Dermis microvascular lymphatic vessel endothelial cell (primary cell): ENCODE data around the gene NATD1. TPM values are rescaled to one million over a fixed set of nuclear protein-coding genes. Genes with fewer than 3 reads are reported as not detected.
"Not testable (repeated sequence)": the region's sequence is repeated elsewhere in the genome, so short reads cannot be mapped to it uniquely, and the experiment has no call there.

ENCODE experiments used
- DNase-seq, 2 donors: peaks; one replicate each; pipeline versions ENCODE4 v3.0.0 to v3.0.0-alpha.2; 2010; ENCODE audit warnings: low read depth in 2 of 2
- total RNA-seq: library from RNA; depleted of rRNA; stranded (reverse); fragments of >200 nt; gene quantifications from 2 replicates; pipeline ENCODE4 v1.2.1, GENCODE V29; 2014

The NATD1 gene
- total RNA-seq, 1 donor from 2014 or later, result 1.9 TPM

DNA sequence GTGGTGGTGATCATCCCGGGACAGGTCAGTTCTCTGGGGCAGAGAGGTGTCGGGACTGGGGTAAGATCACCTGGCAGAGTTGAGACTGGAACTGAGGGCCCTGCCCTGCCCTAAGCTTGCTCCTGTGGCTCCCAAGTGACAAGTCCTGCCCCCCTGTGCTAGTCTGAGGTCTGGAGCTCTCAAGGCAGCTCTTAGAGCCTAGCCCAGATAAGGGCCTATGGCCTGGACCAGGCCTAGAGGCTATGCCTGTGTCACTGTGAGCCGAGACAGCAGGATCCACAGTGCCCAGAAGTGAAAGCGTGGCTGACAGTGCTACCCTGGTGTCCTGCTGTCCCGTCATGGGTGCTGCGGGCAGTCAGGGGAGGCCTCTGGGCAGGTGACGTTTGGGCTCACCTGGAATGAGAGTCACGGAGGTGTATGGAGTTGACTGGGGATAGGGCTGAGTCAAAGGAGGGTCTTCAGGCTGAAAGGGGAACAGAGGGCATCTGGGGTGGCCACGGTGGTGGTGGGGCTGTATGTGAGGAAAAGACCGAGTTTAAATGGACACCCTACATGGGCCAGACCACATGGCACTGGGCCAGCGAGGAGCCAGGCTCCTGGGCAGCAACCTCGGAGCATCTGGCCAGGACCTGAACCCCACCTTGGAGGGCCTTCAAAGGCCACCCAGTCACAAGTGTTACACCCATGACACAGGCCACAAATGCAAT is 5.5 kb downstream of the NATD1 start:
- DNase-seq, result no peak

DNA sequence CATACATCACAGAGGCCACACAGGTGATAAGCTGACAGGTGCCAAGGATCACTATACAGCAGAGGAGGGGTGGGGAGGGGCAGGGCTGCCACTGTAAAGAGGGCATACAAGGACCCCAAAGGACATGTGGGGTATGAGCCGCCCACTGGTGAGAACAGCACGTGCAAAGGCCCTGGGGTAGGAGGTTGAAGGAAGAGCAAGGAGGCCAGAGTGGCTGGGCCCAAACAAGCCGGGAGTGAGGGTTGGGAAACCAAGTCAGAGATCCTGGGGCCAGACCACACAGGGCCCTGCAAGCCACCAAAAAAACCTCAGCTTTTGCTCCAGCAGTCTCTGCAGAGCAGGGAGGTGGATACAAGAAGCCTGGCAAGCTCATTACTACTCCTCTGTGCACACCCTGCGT is 6.5 kb downstream of the NATD1 start:
- DNase-seq, result no peak

DNA sequence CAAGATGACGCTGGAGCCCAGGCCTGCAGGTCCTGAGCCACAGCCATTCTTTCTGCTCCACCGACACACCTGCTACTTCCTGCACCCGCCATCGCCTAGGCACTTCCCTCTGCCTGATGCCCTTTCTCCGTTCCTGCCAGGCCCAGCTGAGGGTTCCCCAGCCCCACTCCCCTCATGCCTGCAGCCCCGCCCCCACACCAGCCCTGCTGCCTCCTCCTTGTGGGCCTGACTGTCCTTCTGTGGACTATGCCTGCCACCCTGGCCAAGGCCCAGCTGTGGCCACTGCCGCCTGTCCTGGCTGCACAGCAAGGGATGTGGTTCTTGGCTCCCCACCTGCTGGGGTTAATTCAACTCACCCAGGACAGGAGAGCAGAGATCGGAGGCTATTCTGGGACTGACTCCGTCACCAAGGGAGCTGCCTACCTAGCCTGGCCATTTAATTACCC is 7.5 kb downstream of the NATD1 start:
- DNase-seq, result no peak

DNA sequence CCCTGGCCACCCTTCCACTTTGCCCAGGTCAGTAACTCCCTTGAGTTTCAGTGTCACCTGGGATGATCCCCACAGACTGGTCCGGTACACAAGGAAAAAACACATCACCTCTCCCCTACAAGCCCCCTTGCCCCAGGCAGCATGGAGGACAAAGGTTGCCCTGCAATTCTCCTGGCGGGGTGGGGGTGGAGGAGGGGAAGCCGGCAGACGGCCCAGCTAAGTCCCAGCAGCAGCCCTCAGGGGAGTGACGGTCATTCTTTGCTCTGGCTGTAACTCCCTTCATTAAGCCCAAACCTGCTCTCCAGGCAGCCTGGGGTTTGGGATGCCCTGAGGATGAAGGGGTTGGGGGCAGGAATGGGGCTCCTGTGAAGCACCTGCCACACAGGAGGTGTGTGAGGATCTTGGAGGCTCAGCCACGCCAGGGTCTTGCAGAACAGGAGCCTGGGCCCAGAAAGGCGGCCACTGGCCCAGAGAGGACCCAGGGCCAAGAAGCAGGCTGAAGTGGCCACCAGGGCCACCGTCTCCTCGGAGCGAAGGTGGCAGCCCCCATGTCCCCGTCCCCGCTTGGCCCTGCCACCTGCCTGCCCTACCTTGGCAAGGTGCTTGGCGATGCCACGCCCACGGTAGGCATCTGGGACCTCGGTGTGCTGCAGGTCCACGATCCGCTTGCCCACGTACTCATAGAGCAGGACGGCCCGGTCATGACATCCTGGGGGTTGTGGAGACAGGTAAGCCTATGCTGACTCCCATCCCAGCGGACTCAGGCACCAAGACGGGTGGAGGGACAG is 9.5 kb downstream of the NATD1 start:
- DNase-seq, result no peak

DNA sequence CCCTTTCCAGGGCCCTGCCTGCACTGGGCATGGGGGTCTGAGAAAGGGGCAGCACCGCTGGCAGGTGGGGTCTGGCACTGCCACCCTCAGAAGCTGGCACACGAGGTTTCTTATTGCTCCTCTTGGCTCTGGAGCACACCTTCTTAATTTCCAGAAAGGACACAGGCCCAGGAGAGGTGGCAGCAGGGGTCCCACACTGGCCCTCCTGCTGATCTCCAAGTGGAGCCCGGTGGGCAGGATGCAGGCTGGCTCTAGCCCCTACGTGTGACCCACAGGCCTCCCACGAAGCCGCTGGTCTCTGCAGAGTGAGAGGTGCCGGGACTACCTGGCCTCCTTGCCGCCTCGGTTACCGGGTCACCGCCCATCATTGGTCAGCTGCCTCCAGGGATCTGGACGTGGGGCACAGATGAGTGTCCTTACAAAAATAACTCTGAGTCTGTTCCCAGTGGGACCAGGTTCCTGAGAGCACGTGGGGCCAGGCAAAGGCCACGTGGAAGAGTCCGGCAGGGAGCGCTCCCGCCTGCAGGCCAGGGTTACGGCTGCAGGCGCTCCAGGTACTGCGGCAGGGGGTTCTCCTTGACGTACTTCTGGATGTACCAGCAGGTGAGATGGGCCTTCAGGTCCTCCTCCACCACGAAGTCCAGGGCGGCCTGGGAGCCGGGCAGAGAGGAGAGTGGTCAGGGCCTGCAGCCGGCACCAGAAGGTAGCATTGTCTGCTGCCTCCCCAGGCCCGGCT is 10.3 kb downstream of the NATD1 start:
- no peak for DNase-seq

DNA sequence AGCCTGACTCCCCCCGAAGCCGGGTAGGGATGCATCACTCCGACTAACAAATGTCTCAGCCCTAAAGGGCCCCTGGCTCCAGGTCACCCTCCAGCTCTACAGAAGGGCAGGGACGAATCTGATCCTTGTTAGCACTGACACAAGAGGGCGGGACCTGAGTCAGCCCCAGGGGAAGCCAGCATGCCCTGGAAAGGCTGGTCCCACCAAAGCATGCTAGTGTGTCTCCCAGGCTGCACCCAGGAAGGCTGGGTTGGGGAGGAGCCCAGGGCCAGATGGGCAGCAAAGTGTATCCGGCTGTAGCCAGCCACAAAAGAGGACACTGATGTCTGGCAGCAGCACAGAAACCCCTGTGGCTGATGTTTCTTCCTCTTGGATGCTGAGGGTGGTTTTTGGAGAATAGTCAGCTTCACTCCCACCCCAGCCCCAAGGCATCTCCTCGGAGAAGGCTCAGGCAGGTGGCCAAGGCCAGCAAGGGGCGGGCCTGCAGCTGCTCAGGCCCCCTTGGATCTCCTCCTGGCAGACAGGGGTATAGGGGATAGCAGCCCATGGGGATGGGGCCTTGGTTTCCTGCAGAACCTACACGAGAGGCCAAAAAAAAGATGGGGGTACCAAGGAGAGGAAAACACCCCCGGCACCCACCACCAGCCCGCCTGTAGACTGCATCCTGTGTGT is 11.0 kb downstream of the NATD1 start:
- DNase-seq, result no peak

DNA sequence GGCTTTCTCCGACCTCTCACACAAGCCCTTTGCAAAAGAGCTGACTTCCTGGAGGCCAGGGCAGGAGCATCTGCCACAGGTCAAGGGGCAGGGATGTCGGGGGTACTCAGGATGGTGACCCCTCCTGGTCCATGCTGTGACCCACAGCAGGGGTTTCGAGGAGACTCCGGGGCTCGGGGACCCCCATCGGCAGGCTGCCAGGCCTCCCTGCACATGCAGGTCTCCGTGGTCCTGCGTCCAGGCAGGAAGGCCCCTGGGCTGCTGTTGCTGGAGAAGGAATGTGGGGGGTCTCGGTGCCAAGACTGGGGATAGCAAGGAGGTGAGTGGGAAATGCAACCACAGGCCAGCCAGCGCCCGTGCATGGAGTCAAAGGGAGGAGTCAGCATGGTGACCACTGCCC is 11.6 kb downstream of the NATD1 start:
- no peak for DNase-seq

DNA sequence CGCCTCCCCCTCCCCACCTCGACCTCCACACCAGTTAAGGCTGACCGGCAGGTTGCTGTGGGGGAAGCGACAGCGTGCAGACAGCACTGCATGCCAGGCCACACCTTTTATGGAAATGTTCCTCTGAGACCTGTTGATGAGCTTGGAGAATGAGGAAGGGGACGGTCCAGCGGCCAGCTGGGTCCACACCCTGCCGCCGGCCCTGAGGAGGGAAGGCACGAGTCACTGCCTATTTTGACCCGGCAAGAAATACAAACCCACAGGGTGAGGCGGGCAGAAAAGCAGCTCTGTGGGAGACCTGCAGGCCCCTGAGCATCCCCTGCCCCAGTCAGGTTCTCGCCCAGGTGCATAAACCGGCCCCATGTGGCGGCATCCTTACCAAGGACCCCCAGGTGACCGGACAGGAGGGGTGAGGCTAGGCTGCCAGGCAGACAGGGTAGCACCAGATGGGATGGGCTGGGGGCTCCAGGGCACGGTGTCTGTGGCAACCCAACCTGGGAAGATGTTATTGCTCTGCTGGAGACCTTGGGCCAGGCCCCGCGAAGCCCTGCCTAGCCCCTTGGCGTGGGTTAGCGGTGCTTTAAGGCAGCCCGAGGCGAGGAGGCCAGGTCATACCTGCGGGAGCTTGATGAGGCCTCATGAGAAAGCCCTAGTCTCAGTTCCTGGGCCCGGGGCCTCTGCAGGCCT is 12.7 kb downstream of the NATD1 start:
- no peak for DNase-seq

DNA sequence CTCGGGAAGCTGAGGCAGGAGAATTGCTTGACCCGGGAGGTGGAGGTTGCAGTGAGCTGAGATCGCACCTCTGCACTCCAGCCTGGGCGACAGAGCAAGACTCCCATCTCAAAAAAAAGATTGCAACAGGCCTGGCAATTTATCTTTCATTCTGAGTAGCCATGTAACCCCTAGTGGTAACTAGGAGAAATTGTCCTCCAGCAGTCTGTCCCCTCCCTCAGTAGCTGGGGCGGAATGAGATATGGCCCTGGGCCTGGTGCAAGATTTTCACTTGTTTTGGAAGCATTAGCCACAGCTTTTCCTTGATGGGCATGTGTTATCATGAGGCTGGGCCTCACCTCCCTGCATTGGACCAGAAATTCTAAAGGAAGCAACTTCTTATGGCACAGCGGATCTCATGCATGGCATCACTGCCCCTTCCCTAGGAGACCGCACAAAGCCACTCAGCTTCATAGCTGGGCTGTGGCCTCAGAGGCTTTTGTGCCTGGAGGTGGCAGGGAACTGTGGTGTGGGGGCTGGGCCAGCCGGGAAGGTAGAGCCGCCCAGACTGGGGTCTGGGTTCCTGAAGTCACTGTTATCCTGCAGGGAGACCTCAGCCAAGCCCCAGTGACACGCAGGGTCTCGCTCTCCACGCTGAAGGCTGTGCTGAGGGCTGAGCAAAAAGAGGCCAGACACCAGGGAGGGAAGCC is 13.4 kb downstream of the NATD1 start:
- peak in 1 of 2 donors; percentile 42 for DNase-seq

DNA sequence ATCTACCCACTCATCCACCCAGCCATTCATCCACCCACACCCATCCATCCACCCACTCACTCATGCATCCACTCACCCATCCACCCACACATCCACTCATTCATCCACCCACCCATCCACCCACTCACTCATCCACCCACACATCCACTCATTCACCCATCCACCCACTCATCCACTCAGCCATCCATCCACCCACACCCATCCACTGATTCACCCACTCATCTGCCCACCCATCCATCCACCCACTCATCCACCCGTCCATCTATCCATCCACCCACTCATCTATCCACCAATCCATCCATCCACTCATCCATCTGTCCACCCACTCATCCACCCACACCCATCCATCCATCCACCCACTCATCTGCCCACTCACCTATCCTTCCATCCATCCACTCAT is 17.3 kb downstream of the NATD1 start:
- DNase-seq, result no peak

DNA sequence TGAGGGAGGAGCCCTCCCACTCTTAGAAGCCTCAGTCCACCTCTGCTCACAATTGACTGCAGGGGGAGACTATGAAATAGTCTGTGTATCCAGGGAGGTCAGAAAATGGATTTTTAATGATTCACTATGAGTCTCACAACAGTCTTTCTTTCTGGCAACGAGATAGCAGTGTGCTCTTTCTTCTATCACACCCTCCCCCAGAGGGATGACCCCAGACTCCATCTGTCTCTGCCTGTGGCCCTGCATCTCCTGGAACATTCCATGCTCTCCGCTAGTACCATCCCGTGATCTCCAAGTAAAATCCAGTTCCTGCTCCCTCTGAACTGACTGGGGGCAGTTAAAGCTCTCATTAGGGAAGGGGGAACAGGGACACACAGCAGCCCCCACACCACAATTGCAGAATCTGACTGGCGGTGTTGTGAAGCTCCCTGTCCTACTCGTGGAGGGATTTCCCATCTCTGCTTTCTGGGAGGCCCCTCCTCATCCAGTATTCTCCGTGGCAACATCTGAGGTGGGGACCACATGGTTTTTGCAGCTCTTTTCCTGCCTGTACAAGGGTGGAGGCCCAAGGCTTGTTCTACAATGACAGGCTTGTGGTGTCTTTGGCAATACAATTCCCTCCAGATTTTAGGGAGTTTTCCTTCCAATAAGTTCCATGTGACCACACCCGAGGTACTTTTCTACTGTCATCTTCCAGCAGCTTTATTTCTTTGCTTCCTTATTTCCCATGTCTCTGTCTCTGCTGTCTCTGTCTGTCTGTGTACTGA is 19.4 kb downstream of the NATD1 start:
- no peak for DNase-seq

DNA sequence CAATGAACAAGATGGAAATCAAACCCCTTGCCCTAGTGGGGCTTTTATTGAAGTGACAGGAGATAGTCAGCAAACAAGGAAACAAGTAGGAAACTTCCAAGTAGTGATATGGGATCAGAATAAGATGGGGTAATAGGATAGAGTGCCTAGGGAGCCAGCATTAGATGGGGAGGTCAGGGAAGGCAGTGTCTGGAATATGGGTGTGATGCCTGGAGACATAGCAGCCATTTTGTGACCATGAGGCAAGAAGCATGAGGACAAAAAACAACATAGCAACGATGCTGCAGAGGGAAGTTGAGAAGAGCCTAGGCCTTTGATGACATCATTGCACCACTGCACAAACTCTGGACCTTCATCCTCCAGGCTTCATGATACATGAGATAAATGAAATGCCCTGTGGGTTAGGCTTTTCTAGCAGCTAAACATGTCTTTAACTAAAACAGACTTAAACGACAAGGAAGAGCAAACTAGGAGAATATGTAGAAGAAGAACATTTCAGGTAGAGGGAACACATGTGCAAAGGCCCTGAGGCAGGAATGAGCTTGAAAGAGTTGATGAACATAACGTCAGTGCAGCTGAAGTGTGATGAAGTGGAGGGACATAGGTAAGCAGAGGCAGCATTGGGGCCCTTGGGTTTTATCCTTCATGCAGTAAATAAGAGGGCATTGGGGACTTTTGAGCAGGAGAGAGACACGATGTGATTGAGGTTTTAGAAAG is 21.0 kb downstream of the NATD1 start:
- DNase-seq, result no peak

DNA sequence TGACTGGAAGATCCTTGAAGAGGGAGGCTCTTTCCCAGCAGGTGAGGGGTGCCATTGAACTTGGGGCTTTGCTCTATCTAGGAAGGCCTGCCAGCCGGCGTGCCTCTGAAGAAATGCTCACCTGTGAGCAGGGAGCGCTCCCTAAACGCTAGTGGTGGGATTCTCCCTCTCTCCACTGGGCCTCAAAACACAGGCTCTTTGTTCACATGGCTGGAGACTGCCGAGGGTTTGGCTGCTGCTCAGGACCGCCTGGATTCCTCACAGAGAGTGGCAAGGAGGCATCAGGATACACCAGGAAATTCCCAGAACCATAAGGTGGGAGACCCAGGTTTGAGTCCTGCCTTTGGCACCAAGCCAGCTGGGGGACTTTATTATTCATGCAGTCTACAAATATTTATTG is 21.7 kb downstream of the NATD1 start:
- DNase-seq, result no peak

DNA sequence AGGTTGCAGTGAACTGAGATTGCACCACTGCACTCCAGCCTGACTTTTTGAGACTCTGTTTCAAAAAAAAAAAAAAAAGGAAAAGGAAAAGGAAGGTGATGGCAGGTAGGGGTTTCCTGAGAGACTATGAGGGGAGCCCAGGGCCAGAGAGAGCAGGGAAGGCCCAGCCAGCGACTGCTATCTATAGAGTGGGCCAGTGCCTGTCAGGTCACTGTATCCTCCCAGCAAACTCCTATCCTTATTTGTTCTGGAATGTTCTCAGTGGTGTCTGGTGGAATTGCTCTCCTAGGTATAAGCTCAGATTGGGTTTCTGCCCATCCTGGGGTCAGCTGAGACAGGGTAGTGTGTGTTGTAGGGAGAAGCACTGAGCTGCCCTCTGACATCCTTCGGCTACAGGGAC is 24.4 kb downstream of the NATD1 start:
- no peak for DNase-seq

DNA sequence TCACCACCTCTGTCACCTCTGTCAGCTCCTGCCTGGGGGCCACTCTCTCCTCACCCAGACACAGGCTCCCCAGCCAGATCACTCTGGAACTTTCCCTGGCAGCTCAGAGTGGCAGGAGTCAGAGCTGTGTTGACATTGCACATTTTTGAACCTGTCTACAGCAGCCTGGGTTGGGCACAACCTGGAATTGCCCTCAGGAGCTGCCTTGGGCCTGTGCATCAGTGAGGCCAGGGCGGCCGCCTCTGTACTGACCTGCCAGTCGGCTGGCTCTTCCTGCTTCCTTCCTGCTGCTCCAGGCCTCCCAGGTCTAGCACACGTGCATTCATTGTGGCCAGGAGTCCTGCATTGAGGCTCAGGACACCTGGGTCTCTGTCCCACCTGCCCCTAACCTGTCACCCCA is 25.1 kb downstream of the NATD1 start:
- peak in 1 of 2 donors; percentile 20 for DNase-seq

DNA sequence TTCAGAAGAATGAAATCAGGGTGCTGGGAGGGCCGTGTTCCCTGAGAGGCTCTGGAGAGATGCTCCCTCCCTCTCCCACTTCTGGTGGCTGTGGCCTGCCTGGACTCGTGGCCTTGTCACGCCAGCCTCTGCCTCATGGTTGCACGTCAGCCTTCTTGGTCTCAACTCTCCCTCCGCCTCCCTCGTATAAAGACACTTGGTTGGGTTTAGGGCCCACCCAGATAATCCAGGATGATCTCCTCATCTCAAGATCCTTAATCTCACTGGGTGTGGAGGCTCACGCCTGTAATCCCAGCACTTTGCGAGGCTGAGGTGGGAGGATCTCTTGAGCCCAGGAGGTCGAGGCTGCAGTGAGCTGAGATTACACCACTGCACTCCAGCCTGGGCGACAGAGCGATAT is 25.9 kb downstream of the NATD1 start:
- DNase-seq, result not testable (repeated sequence)

DNA sequence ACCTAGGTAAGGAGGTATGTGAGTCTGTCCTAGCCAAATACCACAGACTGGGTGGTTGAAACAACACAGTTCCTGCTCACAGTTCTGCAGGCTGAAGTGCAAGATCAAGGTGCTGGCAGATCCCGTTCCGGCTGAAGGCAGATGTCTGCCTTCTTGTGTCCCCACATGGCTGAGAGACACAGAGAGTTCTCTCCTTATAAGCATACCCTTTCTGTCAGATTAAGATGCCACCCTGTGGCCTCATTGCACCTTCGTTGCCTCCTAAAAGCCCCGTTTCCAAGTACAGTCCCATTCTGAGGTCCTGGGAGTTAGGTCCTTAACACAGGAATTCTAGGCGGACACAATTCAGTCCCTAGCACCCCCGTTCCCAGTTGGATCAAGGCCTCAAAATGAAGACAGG is 30.1 kb downstream of the NATD1 start:
- no peak for DNase-seq

DNA sequence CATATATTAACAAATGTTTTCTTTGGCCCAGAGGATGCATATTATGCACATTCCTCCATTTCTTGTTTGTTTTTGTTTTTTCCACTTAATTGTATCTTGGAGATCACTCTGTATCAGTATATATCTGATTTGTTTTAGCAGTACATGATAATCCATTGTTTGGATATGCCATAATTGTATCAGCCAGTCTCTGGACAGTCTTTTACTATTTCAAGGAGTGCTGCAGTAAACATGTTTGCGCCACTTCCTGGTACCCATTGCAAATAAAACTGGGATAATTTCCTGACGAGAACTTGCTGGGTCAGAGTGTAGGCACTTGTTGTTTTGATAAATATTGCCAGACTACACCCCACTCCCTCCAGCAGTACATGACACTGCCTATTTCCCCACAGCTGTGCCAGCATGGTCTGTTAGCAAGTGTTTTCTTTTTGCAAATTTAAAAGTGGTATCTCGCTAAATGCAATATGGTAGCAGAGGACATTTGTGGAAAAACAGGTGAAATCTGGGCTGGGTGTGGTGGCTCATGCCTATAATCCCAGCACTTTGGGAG is 34.3 kb downstream of the NATD1 start:
- peak in 1 of 2 donors; percentile 71 for DNase-seq

DNA sequence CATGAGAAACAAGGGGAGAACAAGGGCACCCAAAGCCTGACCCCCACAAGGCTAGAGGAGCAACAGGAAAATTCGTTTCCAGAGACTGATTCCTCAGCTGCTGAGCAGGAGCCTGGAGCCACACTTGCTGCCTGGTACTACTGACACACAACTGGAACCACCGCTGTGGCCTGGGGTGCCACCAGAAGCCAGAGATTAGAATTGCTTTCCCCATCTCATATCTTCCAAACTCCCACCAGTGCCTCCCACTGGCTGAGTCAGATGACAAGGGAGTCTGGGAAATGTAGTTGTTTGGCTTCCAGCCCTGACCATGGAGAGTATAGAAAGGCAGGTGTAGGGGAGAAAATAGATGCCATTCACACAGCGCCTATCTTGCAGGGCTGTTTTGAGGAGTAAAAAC is 35.1 kb downstream of the NATD1 start:
- peak in 1 of 2 donors; percentile 30 for DNase-seq
